ENCODE data around the gene POLR3B.

- TF ChIP-seq, protein P1, sequence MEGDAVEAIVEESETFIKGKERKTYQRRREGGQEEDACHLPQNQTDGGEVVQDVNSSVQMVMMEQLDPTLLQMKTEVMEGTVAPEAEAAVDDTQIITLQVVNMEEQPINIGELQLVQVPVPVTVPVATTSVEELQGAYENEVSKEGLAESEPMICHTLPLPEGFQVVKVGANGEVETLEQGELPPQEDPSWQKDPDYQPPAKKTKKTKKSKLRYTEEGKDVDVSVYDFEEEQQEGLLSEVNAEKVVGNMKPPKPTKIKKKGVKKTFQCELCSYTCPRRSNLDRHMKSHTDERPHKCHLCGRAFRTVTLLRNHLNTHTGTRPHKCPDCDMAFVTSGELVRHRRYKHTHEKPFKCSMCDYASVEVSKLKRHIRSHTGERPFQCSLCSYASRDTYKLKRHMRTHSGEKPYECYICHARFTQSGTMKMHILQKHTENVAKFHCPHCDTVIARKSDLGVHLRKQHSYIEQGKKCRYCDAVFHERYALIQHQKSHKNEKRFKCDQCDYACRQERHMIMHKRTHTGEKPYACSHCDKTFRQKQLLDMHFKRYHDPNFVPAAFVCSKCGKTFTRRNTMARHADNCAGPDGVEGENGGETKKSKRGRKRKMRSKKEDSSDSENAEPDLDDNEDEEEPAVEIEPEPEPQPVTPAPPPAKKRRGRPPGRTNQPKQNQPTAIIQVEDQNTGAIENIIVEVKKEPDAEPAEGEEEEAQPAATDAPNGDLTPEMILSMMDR (optimal IDR thresholded peaks at IDR 0.05 in 1 of 3, IDR thresholded peaks at IDR 0.05 in 1 of 3, conservative IDR thresholded peaks at IDR 0.05 in 1 of 3; ENCODE audit: extremely low read depth in 1 of 3, insufficient read depth in 2 of 3, low read length in 3 of 3), result no peak
- no peak for TF ChIP-seq EZH2 (IDR thresholded peaks at IDR 0.05; ENCODE audit: low read length)
These were observed 23.4 kb downstream of the POLR3B start for GRCh38 chr12:106380954-106381353.

Data from keratinocyte (primary cell).